CD4-positive, alpha-beta T cell treated with Interleukin-4 for 1 hour (primary cell): ENCODE results near the gene FAT2.
"Not testable (repeated sequence)": the region's sequence is repeated elsewhere in the genome, so short reads cannot be mapped to it uniquely, and the experiment has no call there.

Source experiments
- DNase-seq, 2 donors: peaks; one replicate each; pipeline ENCODE4 v3.0.0-alpha.2; 2020 to 2022

Gene FAT2

GRCh38 chr5:151580239-151580638 is 10.9 kb downstream of the FAT2 start:
- no peak for DNase-seq

GRCh38 chr5:151579146-151579545 is 12.0 kb downstream of the FAT2 start:
- not testable (repeated sequence) for DNase-seq

GRCh38 chr5:151578326-151579025 is 12.7 kb downstream of the FAT2 start:
- DNase-seq = no peak

GRCh38 chr5:151577566-151577965 is 13.6 kb downstream of the FAT2 start:
- peak in 1 of 2 donors; percentile 25 for DNase-seq

- no peak for DNase-seq
These were observed 16.6 kb downstream of the FAT2 start for GRCh38 chr5:151574444-151574996.

GRCh38 chr5:151572657-151573368 is 18.3 kb downstream of the FAT2 start:
- no peak for DNase-seq

GRCh38 chr5:151571270-151572173 is 19.6 kb downstream of the FAT2 start:
- no peak for DNase-seq

GRCh38 chr5:151570512-151571269 is 20.4 kb downstream of the FAT2 start:
- no peak for DNase-seq

GRCh38 chr5:151570058-151570457 is 21.1 kb downstream of the FAT2 start:
- DNase-seq = no peak

GRCh38 chr5:151569132-151570046 is 21.7 kb downstream of the FAT2 start:
- no peak for DNase-seq

GRCh38 chr5:151568036-151568435 is 23.1 kb downstream of the FAT2 start:
- no peak for DNase-seq

- no peak for DNase-seq
These were observed 25.2 kb downstream of the FAT2 start for GRCh38 chr5:151565971-151566370.

GRCh38 chr5:151562019-151562707 is 29.0 kb downstream of the FAT2 start:
- DNase-seq = no peak

- no peak for DNase-seq
These were observed 33.2 kb downstream of the FAT2 start for GRCh38 chr5:151557951-151558350.

GRCh38 chr5:151557466-151557865 is 33.7 kb downstream of the FAT2 start:
- no peak for DNase-seq

- DNase-seq = peak in 1 of 2 donors; percentile 43
These were observed 34.3 kb downstream of the FAT2 start for GRCh38 chr5:151556806-151557205.

GRCh38 chr5:151555760-151556576 is 35.2 kb downstream of the FAT2 start:
- no peak for DNase-seq

GRCh38 chr5:151553695-151554094 is 37.4 kb downstream of the FAT2 start:
- no peak for DNase-seq

GRCh38 chr5:151553130-151553670 is 37.9 kb downstream of the FAT2 start:
- no peak for DNase-seq
